COR-L47 (cell line): ENCODE data around the gene ST6GAL1.
"Not testable (repeated sequence)": the region's sequence is repeated elsewhere in the genome, so short reads cannot be mapped to it uniquely, and the experiment has no call there.

Experiments used
- DNase-seq: peaks from one replicate; lab custom pipeline; 2025; lab: John Stamatoyannopoulos, UW

The ST6GAL1 gene

DNA sequence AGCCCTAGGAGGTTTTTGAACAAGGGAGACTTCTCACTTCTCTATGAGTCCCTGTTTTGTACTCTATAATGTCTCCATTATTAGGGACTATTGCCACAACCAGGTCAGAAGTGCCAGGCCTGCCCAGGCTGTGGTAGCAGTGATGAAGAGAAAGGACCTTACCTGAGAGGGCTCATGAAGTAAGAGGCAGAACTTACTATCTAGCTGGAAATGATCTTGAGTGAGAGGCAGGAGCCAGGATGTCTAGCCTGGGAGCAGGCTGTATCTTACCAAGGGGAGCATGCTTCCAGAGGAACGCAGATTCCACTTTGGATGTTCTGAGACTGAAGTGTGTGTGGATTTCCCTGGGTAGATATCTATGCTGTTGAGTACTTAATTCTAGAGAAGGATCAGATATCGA, 115.7 kb downstream of the ST6GAL1 start:
- no peak for DNase-seq

GRCh38 chr3:187049462-187050101, 119.3 kb downstream of the ST6GAL1 start:
- no peak for DNase-seq

GRCh38 chr3:187051066-187051465, 120.7 kb downstream of the ST6GAL1 start:
- DNase-seq, result no peak

GRCh38 chr3:187051724-187052366, 121.5 kb downstream of the ST6GAL1 start:
- no peak for DNase-seq

DNA sequence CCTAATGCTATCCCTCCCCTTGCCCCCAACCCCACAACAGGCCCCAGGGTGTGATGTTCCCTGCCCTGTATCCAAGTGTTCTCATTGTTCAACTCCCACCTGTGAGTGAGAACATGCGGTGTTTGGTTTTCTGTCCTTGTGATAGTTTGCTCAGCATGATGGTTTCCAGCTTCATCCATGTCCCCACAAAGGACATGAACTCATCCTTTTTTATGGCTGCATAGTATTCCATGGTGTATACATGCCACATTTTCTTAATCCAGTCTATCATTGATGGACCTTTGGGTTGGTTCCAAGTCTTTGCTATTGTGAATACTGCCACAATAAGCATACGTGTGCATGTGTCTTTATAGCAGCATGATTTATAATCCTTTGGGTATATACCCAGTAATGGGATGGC, 122.1 kb downstream of the ST6GAL1 start:
- not testable (repeated sequence) for DNase-seq

- not testable (repeated sequence) for DNase-seq
These were observed 124.1 kb downstream of the ST6GAL1 start for GRCh38 chr3:187054433-187054832.

- DNase-seq, result not testable (repeated sequence)
These were observed 127.5 kb downstream of the ST6GAL1 start for GRCh38 chr3:187057803-187058202.

DNA sequence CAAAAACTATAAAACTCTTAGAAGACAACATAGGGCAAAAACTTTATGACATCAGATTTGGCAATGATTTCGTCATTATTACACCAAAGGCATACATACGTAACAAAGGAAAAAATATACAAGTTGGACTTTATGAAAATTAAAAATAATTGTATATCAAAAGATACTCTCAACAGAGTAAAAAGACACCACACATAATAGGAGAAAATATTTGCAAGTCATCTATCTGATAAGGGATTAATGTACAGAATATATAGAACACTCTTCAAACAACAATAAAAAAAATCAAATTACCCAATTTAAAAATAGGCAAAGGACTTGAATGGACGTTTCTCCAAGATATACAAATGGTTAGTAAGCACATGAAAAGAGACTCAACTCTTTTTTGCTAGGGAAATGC, 131.4 kb downstream of the ST6GAL1 start:
- DNase-seq, result no peak

GRCh38 chr3:187062526-187063177, 132.3 kb downstream of the ST6GAL1 start:
- no peak for DNase-seq

- no peak for DNase-seq
These were observed 133.2 kb downstream of the ST6GAL1 start for GRCh38 chr3:187063286-187064121.

DNA sequence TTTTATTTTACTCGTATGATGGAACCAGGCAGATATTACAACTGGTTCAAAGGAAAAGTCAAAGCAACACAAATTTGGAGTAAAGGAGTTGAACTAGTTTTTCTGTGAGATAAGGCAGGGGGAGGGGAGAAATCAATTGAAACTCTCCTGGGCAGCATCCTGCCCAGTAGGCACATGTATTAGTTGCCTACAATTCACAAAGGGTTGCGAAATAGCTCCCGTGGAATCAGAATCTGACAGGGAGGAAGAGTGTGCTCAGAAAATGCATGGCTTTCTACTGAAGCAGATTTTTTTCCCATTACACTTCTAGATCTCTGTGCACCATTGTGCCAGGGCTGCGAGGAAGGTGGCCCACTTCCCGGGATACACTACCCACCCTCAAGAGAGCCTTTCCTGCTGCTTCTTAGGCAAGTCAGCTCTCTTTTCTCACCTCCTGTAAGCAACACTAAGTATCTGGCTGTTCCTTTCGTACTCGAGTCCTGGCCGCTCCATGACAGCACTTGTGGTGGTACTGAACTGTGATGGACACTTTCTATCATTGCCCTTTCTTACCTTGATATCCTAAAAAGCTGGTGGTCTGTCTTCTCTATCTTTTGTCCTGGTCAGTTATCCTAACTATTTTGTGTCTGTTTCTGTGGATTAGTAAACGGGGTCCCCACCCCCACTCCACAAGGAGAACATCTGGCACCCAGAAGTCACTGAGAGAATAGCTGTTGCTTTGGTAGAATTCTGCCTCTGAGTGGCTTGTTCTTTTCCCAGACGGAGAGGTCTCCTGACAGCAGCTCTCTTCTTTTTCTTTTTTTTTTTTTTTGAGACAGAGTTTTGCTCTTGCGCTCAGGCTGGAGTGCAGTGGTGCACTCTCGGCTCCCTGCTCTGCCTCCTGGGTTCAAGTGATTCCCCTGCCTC, 134.1 kb downstream of the ST6GAL1 start:
- no peak for DNase-seq

DNA sequence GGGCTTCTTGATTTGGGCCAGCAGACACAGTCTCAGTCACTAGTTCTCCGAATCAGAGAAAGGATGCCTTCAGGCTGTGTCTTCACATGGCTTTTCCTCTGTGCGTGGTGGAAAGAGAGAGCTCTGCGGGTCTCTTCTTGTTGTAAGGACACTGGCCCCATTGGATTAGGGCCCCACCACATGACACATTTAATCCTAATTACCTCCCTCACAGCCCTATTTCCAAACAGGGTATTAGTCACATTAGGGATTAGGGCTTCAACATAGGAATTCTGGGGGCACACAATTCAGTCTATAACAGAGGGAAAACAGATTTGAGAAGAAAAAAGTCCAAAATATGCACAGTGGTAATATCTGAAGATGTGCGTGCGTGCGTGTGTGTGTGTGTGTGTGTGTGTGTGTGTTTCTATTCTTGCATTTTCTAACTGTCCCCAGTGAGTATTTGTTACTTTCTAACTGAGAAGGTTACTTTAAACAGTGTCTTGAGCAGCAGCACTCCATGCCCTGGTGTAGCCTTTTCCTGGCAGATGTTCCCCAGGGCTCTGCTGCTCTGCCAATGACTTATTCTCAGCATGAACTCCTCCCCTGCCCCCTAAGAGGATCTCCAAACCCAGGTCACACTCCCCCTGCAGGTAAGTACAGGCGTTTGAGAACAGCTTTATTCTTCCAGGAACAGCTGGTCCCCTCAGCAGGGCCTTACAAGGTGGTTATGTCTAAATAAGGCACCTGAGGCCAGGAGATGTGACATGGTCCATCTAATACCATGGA, 136.1 kb downstream of the ST6GAL1 start:
- no peak for DNase-seq

GRCh38 chr3:187068787-187069186, 138.5 kb downstream of the ST6GAL1 start:
- no peak for DNase-seq

- no peak for DNase-seq
These were observed 139.7 kb downstream of the ST6GAL1 start for GRCh38 chr3:187069857-187070516.

GRCh38 chr3:187072102-187072501, 141.8 kb downstream of the ST6GAL1 start:
- DNase-seq, result no peak

DNA sequence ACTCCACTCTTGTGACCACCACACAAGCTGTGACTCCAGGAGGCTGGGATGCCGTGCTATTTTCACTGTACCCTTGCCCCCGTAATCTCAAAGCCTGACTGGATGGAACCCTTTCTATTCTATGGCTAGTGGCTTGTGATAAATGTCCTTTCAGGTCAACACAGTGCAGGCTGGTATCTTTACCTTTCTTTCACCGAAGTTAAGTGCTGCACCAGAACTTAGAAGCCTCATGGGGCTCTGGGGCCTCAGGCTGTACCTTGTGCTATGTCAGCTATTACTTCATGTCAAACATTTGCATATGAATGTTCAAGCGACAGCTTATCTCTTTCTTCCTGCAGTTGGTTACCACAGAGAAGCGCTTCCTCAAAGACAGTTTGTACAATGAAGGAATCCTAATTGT, 142.2 kb downstream of the ST6GAL1 start:
- no peak for DNase-seq

DNA sequence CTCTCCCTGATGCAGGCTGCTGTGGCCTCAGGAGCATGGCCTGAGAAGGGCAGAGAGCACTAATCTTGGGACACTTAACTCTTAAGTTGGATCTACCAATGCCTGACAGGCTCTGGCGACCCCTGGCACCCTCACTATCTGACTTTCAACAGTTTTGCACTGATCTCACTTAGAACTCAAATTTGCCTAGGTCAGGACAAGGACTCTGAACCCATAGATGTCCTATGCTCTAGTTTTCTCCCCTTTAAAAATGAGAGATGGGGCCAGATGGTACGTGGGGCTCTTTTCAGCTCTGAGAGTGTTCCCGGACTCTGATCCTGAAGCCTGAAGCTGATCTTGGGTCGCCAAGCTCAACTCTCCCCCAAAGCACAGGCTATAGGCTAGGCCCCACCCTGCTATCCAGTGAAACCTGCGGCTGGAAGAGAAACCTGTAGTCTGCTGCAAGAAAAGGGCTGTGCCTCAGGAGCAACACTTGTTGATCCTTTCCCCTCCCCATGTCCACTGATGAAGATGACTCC, 143.3 kb downstream of the ST6GAL1 start:
- DNase-seq, result no peak

- no peak for DNase-seq
These were observed 144.5 kb downstream of the ST6GAL1 start for GRCh38 chr3:187074846-187075245.

DNA sequence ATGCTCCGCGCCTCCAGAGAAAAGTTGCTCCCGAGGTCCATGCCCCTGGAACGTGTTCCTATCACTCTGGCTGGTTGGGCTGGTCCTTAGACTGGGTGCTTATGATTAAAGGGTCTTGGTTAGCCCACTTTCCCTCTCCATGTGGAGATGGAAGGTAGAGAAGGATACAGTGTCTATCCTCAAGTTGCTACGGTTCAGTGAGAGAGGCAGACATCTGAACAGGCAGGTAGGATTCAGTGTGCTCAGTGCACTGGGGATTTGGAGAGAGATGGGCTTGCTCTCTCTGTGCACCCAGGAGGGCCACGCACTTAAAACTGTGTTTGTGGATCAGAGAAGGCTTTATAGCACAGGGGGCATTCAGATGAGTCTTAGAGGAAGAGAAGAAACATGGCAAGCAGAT, 146.0 kb downstream of the ST6GAL1 start:
- DNase-seq, result no peak

DNA sequence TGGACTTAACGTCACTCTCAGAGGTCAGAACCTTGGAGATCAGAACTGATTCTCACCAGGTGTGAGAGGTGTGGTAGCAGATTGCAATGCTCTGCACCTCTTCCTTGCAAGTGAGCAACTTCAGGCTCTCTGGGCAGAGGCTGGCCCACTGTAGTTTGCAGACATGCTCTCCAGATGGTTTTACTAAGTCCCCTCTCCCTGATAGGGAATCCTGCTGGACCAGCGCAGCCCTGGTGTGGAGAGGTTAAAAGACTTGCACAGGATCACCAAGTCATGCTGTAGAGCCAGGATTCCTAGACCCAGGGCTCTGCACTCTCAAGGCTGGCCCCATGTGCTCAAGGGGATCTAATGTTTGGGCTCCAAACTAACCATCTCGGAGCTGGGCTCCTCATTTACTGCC, 146.8 kb downstream of the ST6GAL1 start:
- DNase-seq, result no peak
